Small intestine (tissue), 7 donors: ENCODE data around the gene ASTN1. TPM values are rescaled to one million over a fixed set of nuclear protein-coding genes. Genes with fewer than 3 reads are reported as not detected.

ENCODE experiments used
- DNase-seq, 2 donors: peaks; one replicate each; pipeline versions ENCODE4 v3.0.0 to v3.0.0-alpha.2; 2013
- FAIRE-seq: peaks from 2 replicates; lab custom pipeline; 2012; peaks lifted over from hg19 to GRCh38; lab: Jason Lieb, UNC
- H3K27ac ChIP-seq, 3 donors: one replicate each; pipeline ENCODE4 v1.5.1; 2013; ENCODE audit warnings: low read length in 2 of 3, mild to moderate bottlenecking in 2 of 3, control low read depth in 1 of 3, inconsistent platforms in 1 of 3, low read depth in 1 of 3, moderate library complexity in 1 of 3
- H3K27me3 ChIP-seq, 3 donors: one replicate each; pipeline ENCODE4 v1.6.1; 2013; ENCODE audit warnings: low read length in 3 of 3, inconsistent platforms in 1 of 3; ENCODE audit not compliant: control insufficient read depth in 3 of 3, insufficient read depth in 3 of 3
- H3K36me3 ChIP-seq, 3 donors: one replicate each; pipeline ENCODE4 v1.6.1; 2013; ENCODE audit warnings: low read length in 3 of 3, inconsistent platforms in 1 of 3, low read depth in 1 of 3, mild to moderate bottlenecking in 1 of 3, moderate library complexity in 1 of 3; ENCODE audit not compliant: control insufficient read depth in 3 of 3, insufficient read depth in 2 of 3
- H3K4me1 ChIP-seq, 3 donors: one replicate each; pipeline ENCODE4 v1.6.1; 2013; ENCODE audit warnings: low read length in 2 of 3, inconsistent platforms in 1 of 3, low read depth in 1 of 3, mild to moderate bottlenecking in 1 of 3, moderate library complexity in 1 of 3; ENCODE audit not compliant: control insufficient read depth in 3 of 3, insufficient read depth in 2 of 3
- H3K4me3 ChIP-seq, 3 donors: one replicate each; pipeline ENCODE4 v1.5.1; 2013; ENCODE audit warnings: low read length in 3 of 3, control low read depth in 1 of 3, inconsistent platforms in 1 of 3, low read depth in 1 of 3, mild to moderate bottlenecking in 1 of 3, moderate library complexity in 1 of 3
- H3K9me3 ChIP-seq, 2 donors: one replicate each; pipeline ENCODE4 v1.6.1; 2013; ENCODE audit warnings: low read depth in 1 of 2, low read length in 1 of 2; ENCODE audit not compliant: control insufficient read depth in 2 of 2, insufficient read depth in 1 of 2
- WGBS, 3 donors: extraction: QIAGEN DNeasy Blood & Tissue Kit; methylation state at CpG; one replicate each; pipeline ENCODE4 v1.1.7; 2013; 5-methylcytosine and 5-hydroxymethylcytosine counted together
- polyA plus RNA-seq, 4 donors: library from polyadenylated mRNA; stranded (reverse) in 3 of 4; unstranded in 1 of 4; fragments of 200-250 nt in 3 of 4; fragments of 120-200 nt in 1 of 4; gene quantifications; one replicate each; pipeline versions ENCODE4 v1.2.1 to v1.2.3, GENCODE V29; 2013
- donor health status: healthy with polysubstance abuse.
- donor health status: control.
- donor health status: control.
- donor health status: Bipolar disorder and iron deficiency.
- donor health status: healthy.

Gene ASTN1
- polyA plus RNA-seq, 4 donors: 0.15 to 0.90 TPM; not detected in 2

- DNase-seq (no peak), FAIRE-seq (no peak)
- no peaks in the 10 kb centered on the region for H3K9me3 ChIP-seq
- H3K27me3 ChIP-seq: no peaks in the 10 kb centered on the region
- H3K36me3 ChIP-seq: no peaks in the 10 kb centered on the region
- WGBS, 3 donors: 77 to 87% (median 79%) methylated on average over 4 of the region's 4 CpGs
- H3K4me1 ChIP-seq: no peaks in the 10 kb centered on the region
- H3K4me3 ChIP-seq: no peak overlapping the region
- no peak overlapping the region for H3K27ac ChIP-seq
These were observed 139.9 kb downstream of the ASTN1 start for GRCh38 chr1:177024623-177025022.

- DNase-seq (no peak), FAIRE-seq (no peak)
- WGBS, 3 donors: 59 to 74% (median 63%) methylated on average over 3 of the region's 3 CpGs
- H3K27me3 ChIP-seq: no peaks in the 10 kb centered on the region
- no peaks in the 10 kb centered on the region for H3K9me3 ChIP-seq
- H3K4me3 ChIP-seq: no peak overlapping the region
- H3K36me3 ChIP-seq: no peaks in the 10 kb centered on the region
- H3K27ac ChIP-seq: no peak overlapping the region
- H3K4me1 ChIP-seq: no peaks in the 10 kb centered on the region
These were observed 140.8 kb downstream of the ASTN1 start for GRCh38 chr1:177023726-177024125.

DNA sequence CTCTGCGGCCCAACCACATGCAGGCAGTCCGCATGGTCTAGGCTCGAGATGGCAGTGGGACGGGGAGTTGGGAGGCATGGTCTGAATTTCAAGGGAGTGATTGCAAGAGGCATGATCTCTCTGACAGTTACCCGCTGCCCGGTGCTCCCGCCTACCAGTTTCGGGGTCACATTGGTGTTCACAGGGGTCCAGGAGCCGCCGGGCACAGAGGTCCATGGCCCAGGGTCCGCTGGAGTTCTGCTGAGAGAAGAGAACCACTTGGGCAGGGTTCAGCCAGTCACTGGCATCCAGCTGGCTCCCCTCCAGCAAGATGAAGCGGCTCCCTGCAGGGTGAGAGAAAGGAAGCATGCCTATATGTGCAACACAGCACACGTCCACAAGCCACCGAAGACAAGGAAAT, 141.3 kb downstream of the ASTN1 start:
- Histone ChIP-seq H3K27ac (no peak overlapping the region), H3K36me3 (no peaks in the 10 kb centered on the region), H3K27me3 (no peaks in the 10 kb centered on the region), H3K9me3 (no peaks in the 10 kb centered on the region), H3K4me3 (no peak overlapping the region), H3K4me1 (no peaks in the 10 kb centered on the region)
- 79 to 89% (median 84%) methylated on average over 13 to 14 of the region's 14 CpGs for WGBS, 3 donors
- DNase-seq (no peak), FAIRE-seq (no peak)

DNA sequence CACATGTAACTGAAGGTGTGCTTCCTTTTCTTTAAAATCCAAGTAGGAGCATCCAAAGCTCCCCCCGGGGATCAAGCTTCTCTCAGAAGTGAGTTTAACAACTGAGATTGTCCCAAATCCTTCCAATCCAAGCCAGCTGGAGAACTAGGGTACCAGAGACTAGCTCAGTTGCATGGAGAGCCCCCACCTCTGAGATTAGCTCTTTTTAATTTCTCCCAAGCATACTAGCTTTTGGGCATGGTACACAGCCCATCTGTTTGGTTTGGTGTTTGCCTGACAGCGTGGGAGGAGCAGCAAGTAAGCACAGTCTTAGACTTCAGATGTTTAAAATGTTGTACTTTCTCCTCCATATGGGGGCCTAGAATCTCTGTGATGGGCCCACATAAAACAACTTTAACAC, 142.8 kb downstream of the ASTN1 start:
- WGBS, 3 donors: 69 to 88% (median 69%) methylated on average over 2 of the region's 2 CpGs
- Histone ChIP-seq H3K9me3 (no peaks in the 10 kb centered on the region), H3K27me3 (no peaks in the 10 kb centered on the region), H3K4me1 (no peaks in the 10 kb centered on the region), H3K4me3 (no peak overlapping the region), H3K36me3 (no peaks in the 10 kb centered on the region), H3K27ac (no peak overlapping the region)
- FAIRE-seq: no peak
- DNase-seq: no peak

GRCh38 chr1:177020851-177021589, 143.5 kb downstream of the ASTN1 start:
- no peak overlapping the region for H3K27ac ChIP-seq
- WGBS, 3 donors: 78 to 85% (median 79%) methylated on average over 3 of the region's 3 CpGs
- no peaks in the 10 kb centered on the region for H3K9me3 ChIP-seq
- H3K36me3 ChIP-seq: no peaks in the 10 kb centered on the region
- H3K4me3 ChIP-seq: no peak overlapping the region
- FAIRE-seq: no peak
- H3K27me3 ChIP-seq: no peaks in the 10 kb centered on the region
- DNase-seq: no peak
- H3K4me1 ChIP-seq: no peaks in the 10 kb centered on the region

DNA sequence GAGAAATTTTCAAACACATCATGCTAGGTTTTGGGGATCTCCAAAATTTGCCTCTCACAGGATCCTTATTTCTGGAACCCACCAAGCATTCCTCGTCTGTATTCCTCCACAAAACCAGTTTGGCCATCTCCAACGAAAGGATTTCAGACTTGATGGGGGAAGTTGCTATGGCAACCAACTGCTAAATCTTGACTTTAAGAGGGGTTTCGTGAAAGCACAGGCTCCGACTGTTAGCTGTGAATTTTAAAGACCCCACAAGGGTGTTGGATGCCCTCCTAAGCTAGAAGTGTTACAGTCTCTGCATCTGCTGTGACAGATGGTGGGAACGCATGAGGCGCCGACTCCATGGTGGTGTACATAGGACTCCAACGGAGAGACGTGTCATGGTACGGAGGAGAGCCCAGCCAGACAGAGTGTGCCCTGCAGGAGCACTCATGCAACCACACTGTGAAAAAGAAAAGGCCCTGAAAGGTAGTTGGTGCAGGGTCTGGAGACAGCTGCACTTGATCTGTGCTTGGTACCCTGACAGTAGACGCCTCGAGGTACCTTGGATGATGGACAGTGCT, 147.1 kb downstream of the ASTN1 start:
- H3K9me3 ChIP-seq: no peaks in the 10 kb centered on the region
- WGBS, 3 donors: 83 to 90% (median 88%) methylated on average over 12 of the region's 12 CpGs
- no peaks in the 10 kb centered on the region for H3K36me3 ChIP-seq
- FAIRE-seq (no peak), DNase-seq (no peak)
- no peaks in the 10 kb centered on the region for H3K4me1 ChIP-seq
- H3K27ac ChIP-seq: no peak overlapping the region
- no peak overlapping the region for H3K4me3 ChIP-seq
- H3K27me3 ChIP-seq: no peaks in the 10 kb centered on the region

- Histone ChIP-seq H3K4me3 (no peak overlapping the region), H3K27ac (no peak overlapping the region), H3K9me3 (no peaks in the 10 kb centered on the region), H3K27me3 (no peaks in the 10 kb centered on the region), H3K36me3 (no peaks in the 10 kb centered on the region), H3K4me1 (no peaks in the 10 kb centered on the region)
- no peak for DNase-seq
- 69 to 77% (median 74%) methylated on average over 3 of the region's 3 CpGs for whole genome bisulfite sequencing, 3 donors
- no peak for FAIRE-seq
These were observed 150.2 kb downstream of the ASTN1 start for GRCh38 chr1:177014325-177014724.

DNA sequence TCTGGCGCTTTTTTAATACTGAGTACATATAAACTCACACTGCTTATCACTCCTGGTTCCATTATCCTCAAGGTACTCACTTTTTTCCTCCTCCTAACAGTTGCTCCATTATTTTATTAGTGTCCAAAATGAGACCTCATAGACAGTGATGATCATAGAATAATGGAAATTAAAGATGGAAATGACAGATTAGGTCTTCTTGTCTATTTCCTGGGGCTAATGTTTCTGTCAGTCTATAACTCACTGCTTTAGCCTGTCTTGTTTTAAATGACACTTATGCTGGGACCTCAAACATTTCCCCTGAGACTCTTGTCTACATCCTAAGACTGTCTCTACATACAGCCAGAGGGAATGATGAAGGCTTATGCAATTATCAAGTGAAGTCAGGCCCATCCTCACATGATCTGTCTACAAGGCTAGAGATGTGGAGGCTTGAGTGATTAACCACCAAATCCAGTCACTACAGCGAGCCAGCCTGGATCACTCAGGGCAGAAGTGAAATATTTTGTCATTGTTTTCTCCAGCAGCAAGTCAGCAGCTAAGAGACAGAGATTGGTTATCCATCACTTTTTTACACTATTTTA, 152.1 kb downstream of the ASTN1 start:
- 66 to 81% (median 73%) methylated on average over 2 of the region's 2 CpGs for WGBS, 3 donors
- no peak overlapping the region for H3K27ac ChIP-seq
- no peak overlapping the region for H3K4me3 ChIP-seq
- no peak for FAIRE-seq
- no peaks in the 10 kb centered on the region for H3K4me1 ChIP-seq
- no peaks in the 10 kb centered on the region for H3K36me3 ChIP-seq
- H3K9me3 ChIP-seq: no peaks in the 10 kb centered on the region
- no peak for DNase-seq
- H3K27me3 ChIP-seq: no peaks in the 10 kb centered on the region
